Activated T-helper 1 cell treated with anti-CD3 and anti-CD28 coated beads, Interleukin-12 subunit alpha, Interleukin-12 subunit beta, Interleukin-2, Interleukin-4 antibody, amounts not matched to agents 30 ng/mL and 10 ng/mL and 1 ng/mL, durations not matched to agents 14 hours and 24 hours and 36 hours (primary cell): ENCODE results near the gene ADAMTSL2. TPM values are rescaled to one million over a fixed set of nuclear protein-coding genes. Genes with fewer than 3 reads are reported as not detected.

ENCODE experiments used
- total RNA-seq: library from RNA; stranded (reverse); gene quantifications from 2 replicates; pipeline ENCODE4 v1.2.3, GENCODE V29; 2022

The ADAMTSL2 gene
- total RNA-seq, 1 donor from 2014 or later: not detected

Other genes with a start within 250 kb of the ADAMTSL2 start
- gene SURF6, start 198.5 kb upstream of the ADAMTSL2 start, total RNA-seq: 29.0 and 29.8 TPM in 2 replicates
- 37.9 and 40.5 TPM in 2 replicates for gene MED22, start 186.6 kb upstream of the ADAMTSL2 start, total RNA-seq
- 2,401 and 2,463 TPM in 2 replicates for gene RPL7A, start 186.5 kb upstream of the ADAMTSL2 start, total RNA-seq
- gene SURF1, start 178.2 kb upstream of the ADAMTSL2 start, total RNA-seq: 36.3 and 37.7 TPM in 2 replicates
- gene SURF2, start 178.2 kb upstream of the ADAMTSL2 start, total RNA-seq: 28.6 and 30.9 TPM in 2 replicates
- 236 and 242 TPM in 2 replicates for gene SURF4, start 158.6 kb upstream of the ADAMTSL2 start, total RNA-seq
- 0.64 and 1.5 TPM in 2 replicates for gene STKLD1, start 158.3 kb upstream of the ADAMTSL2 start, total RNA-seq
- 42.5 and 43.8 TPM in 2 replicates for gene REXO4, start 116.7 kb upstream of the ADAMTSL2 start, total RNA-seq
- gene ADAMTS13, start 112.3 kb upstream of the ADAMTSL2 start, total RNA-seq: 1.2 and 1.7 TPM in 2 replicates
- 1.0 and 1.1 TPM in 2 replicates for gene CACFD1, start 74.7 kb upstream of the ADAMTSL2 start, total RNA-seq
- gene SLC2A6, start 55.6 kb upstream of the ADAMTSL2 start, total RNA-seq: 4.1 and 4.6 TPM in 2 replicates
- not detected in 2 replicates for gene MYMK, start 9.7 kb upstream of the ADAMTSL2 start, total RNA-seq
- gene FAM163B, start 74.7 kb downstream of the ADAMTSL2 start, total RNA-seq: not detected in 2 replicates
- not detected in 2 replicates for gene DBH, start 101.7 kb downstream of the ADAMTSL2 start, total RNA-seq
- gene SARDH, start 203.6 kb downstream of the ADAMTSL2 start, total RNA-seq: 0.51 and 0.60 TPM in 2 replicates